Inflammatory macrophage treated with lipopolysaccharide for 1 hour (primary cell): ENCODE results near the gene UHMK1.
A peak's percentile ranks its signal among the peaks of the same experiment; 100 is the strongest.
"Not testable (repeated sequence)": the region's sequence is repeated elsewhere in the genome, so short reads cannot be mapped to it uniquely, and the experiment has no call there.

ENCODE experiments used
- DNase-seq, 2 donors: peaks; one replicate each; pipeline ENCODE4 v3.0.0-alpha.2; 2020 to 2022

UHMK1 gene

GRCh38 chr1:162566870-162567269 lies 69.3 kb downstream of the UHMK1 start:
- no peak for DNase-seq

GRCh38 chr1:162568802-162569201 lies 71.2 kb downstream of the UHMK1 start:
- no peak for DNase-seq

GRCh38 chr1:162570718-162571117 lies 73.1 kb downstream of the UHMK1 start:
- no peak for DNase-seq

GRCh38 chr1:162571121-162571520 lies 73.5 kb downstream of the UHMK1 start:
- not testable (repeated sequence) for DNase-seq

GRCh38 chr1:162571696-162572095 lies 74.1 kb downstream of the UHMK1 start:
- no peak for DNase-seq

- DNase-seq: peak; percentile 26 to 38
These were observed 75.5 kb downstream of the UHMK1 start for GRCh38 chr1:162573136-162573535.

- DNase-seq: no peak
These were observed 80.6 kb downstream of the UHMK1 start for GRCh38 chr1:162578071-162578700.

- DNase-seq: no peak
These were observed 81.3 kb downstream of the UHMK1 start for GRCh38 chr1:162578936-162579335.
